Measurements from ENCODE around the gene BMPER. TPM values are rescaled to one million over a fixed set of nuclear protein-coding genes. Genes with fewer than 3 reads are reported as not detected.

The BMPER gene
- total and polyA plus RNA-seq, 10 of the 15 experiments (the other 5 are each of a cell fraction or from before 2014, with no cell fraction given), result 0.02 to 0.08 TPM; not detected in 8

GRCh38 chr7:33971106-33971505 lies 65.8 kb downstream of the BMPER start (continued):
- TF ChIP-seq BCL3 (IDR thresholded peaks at IDR 0.05; ENCODE audit: borderline replicate concordance, insufficient read depth, low read depth, low read length, poor library complexity, severe bottlenecking), result no peak
- no peak for TF ChIP-seq RUNX3 (IDR thresholded peaks at IDR 0.05; ENCODE audit: low read length)
- TF ChIP-seq PKNOX1 (IDR thresholded peaks at IDR 0.05), result no peak
- TF ChIP-seq GATAD2B (conservative IDR thresholded peaks at IDR 0.05; ENCODE audit: low read depth), result no peak
- TF ChIP-seq ZNF622 (IDR thresholded peaks at IDR 0.05), result no peak
- TF ChIP-seq PAX8 (IDR thresholded peaks at IDR 0.05), result no peak
- TF ChIP-seq HDAC6 (IDR thresholded peaks at IDR 0.05; ENCODE audit: unreplicated experiment), result no peak
- TF ChIP-seq ZNF207 (IDR thresholded peaks at IDR 0.05; ENCODE audit: borderline replicate concordance), result no peak

GRCh38 chr7:33973231-33974015 lies 68.1 kb downstream of the BMPER start:
- WGBS (ENCODE audit: insufficient coverage, insufficient replicate concordance, low lambda C conversion rate, missing lambda C conversion rate), result 7% methylated on average over 5 of the region's 5 CpGs
- DNase-seq (ENCODE audit: low read depth, low spot score), result no peak
- POLR2A ChIA-PET, result no interaction called here
- Histone ChIP-seq H3K27ac (ENCODE audit: control insufficient read depth, insufficient read depth) (no peak overlapping the region), H3K36me3 (ENCODE audit: control insufficient read depth in 2 of 2, insufficient read depth in 2 of 2, low read length in 1 of 2) (no peaks in the 10 kb centered on the region), H3K4me3 (no peak overlapping the region), H3K4me1 (ENCODE audit: control insufficient read depth, insufficient read depth, low read length) (no peaks in the 10 kb centered on the region), H3K27me3 (replicated peaks in 1 of 2; ENCODE audit: control insufficient read depth in 2 of 2, insufficient read depth in 2 of 2, low read length in 1 of 2) (no peaks in the 10 kb centered on the region), H3K9me3 (replicated peaks; ENCODE audit: control insufficient read depth, insufficient read depth, low read length) (no peaks in the 10 kb centered on the region), H4K20me1 (ENCODE audit: control insufficient read depth, insufficient read depth) (no peaks in the 10 kb centered on the region), H3K9ac (ENCODE audit: control insufficient read depth, insufficient read depth, low read length) (no peak overlapping the region), H3K4me2 (ENCODE audit: control insufficient read depth, insufficient read depth) (no peak overlapping the region), H2AFZ (ENCODE audit: control insufficient read depth, low read depth, low read length) (no peak overlapping the region), H3K79me2 (ENCODE audit: control insufficient read depth, insufficient read depth, low read length) (no peaks in the 10 kb centered on the region)
- intact Hi-C loops (cut with micrococcal nuclease; ENCODE audit: unreplicated experiment), result no loop called here
- SMC1A ChIA-PET (ENCODE audit: uncharacterized antibody, unreplicated experiment), result no interaction called here
- FAIRE-seq, result no peak
- CTCF ChIA-PET, result no interaction called here
- no peak for ATAC-seq
- in situ Hi-C loops (cut with MboI), result no loop called here
- RAD21 ChIA-PET (ENCODE audit: unreplicated experiment), result no interaction called here
- TF ChIP-seq TARDBP (IDR thresholded peaks at IDR 0.05; ENCODE audit: borderline replicate concordance) (no peak), JUND (IDR thresholded peaks at IDR 0.05; ENCODE audit: low read depth, low read length) (no peak), IRF5 (IDR thresholded peaks at IDR 0.05; ENCODE audit: borderline replicate concordance) (no peak), NFIC (IDR thresholded peaks at IDR 0.05; ENCODE audit: low read depth, low read length) (no peak)
- no TSS peak for BruUV-seq (replicated peaks)
